OCI-LY1 (cell line): ENCODE data around the gene PCDHA5.

Source experiments
- EZH2 ChIP-seq: fragments of 200-600 bp; sonication (generic), shearing (Covaris generic); IDR thresholded peaks from 2 replicates; pipeline ENCODE4 v1.8.0; 2017; ENCODE audit warnings: borderline replicate concordance, mixed run types, mild to moderate bottlenecking, antibody characterized with exemption, low read length, moderate library complexity, mixed read lengths
- TF ChIP-seq, protein P1 (sequence below): fragments of 200-600 bp; sonication (generic), shearing (Covaris generic); IDR thresholded peaks from 2 replicates; pipeline ENCODE4 v1.5.1; 2017; ENCODE audit warnings: mild to moderate bottlenecking, antibody characterized with exemption, low read length, moderate library complexity, mixed read lengths

DNA sequence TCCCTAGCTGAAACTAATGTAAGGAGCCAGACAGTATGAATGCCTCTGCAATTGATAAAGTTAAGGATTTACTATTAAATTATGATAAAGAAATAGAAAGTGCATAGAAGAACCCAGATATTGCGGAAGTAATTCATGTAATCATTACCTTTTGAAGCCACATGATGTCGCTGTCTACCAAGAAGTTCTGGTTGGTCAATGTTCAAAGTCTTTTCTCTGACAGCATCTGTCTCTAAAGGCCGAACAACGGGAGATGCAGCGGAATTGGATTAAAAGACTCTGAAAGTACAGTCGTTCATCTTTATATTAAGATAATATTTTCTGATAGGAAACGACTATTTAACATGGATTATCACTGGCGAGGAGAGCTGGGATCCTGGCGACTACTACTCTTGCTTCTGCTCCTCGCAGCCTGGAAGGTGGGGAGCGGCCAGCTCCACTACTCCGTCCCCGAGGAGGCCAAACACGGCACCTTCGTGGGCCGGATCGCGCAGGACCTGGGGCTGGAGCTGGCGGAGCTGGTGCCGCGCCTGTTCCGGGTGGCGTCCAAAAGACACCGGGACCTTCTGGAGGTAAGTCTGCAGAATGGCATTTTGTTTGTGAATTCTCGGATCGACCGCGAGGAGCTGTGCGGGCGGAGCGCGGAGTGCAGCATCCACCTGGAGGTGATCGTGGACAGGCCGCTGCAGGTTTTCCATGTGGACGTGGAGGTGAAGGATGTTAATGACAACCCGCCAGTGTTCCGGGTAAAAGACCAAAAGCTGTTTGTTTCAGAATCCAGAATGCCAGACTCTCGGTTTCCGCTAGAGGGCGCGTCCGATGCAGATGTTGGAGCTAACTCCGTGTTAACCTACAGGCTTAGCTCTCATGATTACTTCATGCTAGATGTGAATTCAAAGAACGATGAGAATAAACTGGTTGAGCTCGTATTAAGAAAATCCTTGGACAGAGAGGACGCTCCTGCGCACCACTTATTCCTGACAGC lies 19.9 kb downstream of the PCDHA5 start, which contains the start of gene PCDHA8:
- TF ChIP-seq, protein P1, sequence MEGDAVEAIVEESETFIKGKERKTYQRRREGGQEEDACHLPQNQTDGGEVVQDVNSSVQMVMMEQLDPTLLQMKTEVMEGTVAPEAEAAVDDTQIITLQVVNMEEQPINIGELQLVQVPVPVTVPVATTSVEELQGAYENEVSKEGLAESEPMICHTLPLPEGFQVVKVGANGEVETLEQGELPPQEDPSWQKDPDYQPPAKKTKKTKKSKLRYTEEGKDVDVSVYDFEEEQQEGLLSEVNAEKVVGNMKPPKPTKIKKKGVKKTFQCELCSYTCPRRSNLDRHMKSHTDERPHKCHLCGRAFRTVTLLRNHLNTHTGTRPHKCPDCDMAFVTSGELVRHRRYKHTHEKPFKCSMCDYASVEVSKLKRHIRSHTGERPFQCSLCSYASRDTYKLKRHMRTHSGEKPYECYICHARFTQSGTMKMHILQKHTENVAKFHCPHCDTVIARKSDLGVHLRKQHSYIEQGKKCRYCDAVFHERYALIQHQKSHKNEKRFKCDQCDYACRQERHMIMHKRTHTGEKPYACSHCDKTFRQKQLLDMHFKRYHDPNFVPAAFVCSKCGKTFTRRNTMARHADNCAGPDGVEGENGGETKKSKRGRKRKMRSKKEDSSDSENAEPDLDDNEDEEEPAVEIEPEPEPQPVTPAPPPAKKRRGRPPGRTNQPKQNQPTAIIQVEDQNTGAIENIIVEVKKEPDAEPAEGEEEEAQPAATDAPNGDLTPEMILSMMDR: peak; percentile 63
- no peak for TF ChIP-seq EZH2
